GM12878 (cell line): ENCODE data around the gene CSTF2T. TPM values are rescaled to one million over a fixed set of nuclear protein-coding genes. Genes with fewer than 3 reads are reported as not detected.

Experiments
- ATAC-seq: fragments of 200-7000 bp; cut with Tn5 transposase; 3 replicates; pipeline ENCODE4 v1.9.1; 2020; ENCODE audit warnings: mild to moderate bottlenecking, moderate library complexity
- BruUV-seq: library from RNA; stranded (reverse); fragments of 400-500 nt; replicated peaks from 2 replicates; lab custom pipeline; 2021; lab: Mats Ljungman, UMichigan
- CTCF ChIA-PET: fragments of 300-600 bp; sonication (Branson Sonifier 250); formaldehyde crosslinking; extraction: SDS; loops from one replicate; lab custom pipeline; 2021; ENCODE audit warnings: inconsistent platforms; lab: Yijun Ruan, JAX
- POLR2A ChIA-PET: fragments of 350-600 bp; formaldehyde crosslinking; extraction: SDS; loops from one replicate; lab custom pipeline; 2021; ENCODE audit warnings: inconsistent platforms; lab: Charles Lee
- RAD21 ChIA-PET: fragments of 300-600 bp; sonication (Branson Sonifier 250); formaldehyde crosslinking; loops from one replicate; lab custom pipeline; 2023; ENCODE audit warnings: antibody characterized with exemption; ENCODE audit not compliant: unreplicated experiment; lab: Charles Lee
- SMC1A ChIA-PET: fragments of 300-600 bp; sonication (Branson Sonifier 250); formaldehyde crosslinking; loops from one replicate; lab custom pipeline; 2023; ENCODE audit not compliant: unreplicated experiment, uncharacterized antibody; lab: Charles Lee
- DNase-seq: peaks from one replicate; pipeline ENCODE4 v3.0.0-alpha.2; 2011; ENCODE audit warnings: low read depth, low spot score
- FAIRE-seq: peaks from 3 replicates; lab custom pipeline; 2011; peaks lifted over from hg19 to GRCh38; lab: Jason Lieb, UNC
- H2AFZ ChIP-seq: 2 replicates; pipeline ENCODE4 v1.6.0; 2011; ENCODE audit warnings: low read depth, low read length, control low read depth; ENCODE audit not compliant: control insufficient read depth
- H3K27ac ChIP-seq: 2 replicates; pipeline ENCODE4 v1.5.1; 2011; ENCODE audit warnings: control low read depth; ENCODE audit not compliant: control insufficient read depth, insufficient read depth
- H3K27me3 ChIP-seq, 2 experiments: replicated peaks in 1 of 2; 2 replicates each; pipeline versions ENCODE4 v1.6.0 to v1.6.1; 2011; ENCODE audit warnings: low read length in 1 of 2; ENCODE audit not compliant: control insufficient read depth in 2 of 2, insufficient read depth in 2 of 2
- H3K36me3 ChIP-seq, 2 experiments: 2 replicates each; pipeline ENCODE4 v1.5.1; 2011; ENCODE audit warnings: low read length in 1 of 2; ENCODE audit not compliant: control insufficient read depth in 2 of 2, insufficient read depth in 2 of 2
- H3K4me1 ChIP-seq: 2 replicates; pipeline ENCODE4 v1.6.1; 2011; ENCODE audit warnings: mild to moderate bottlenecking, low read length, moderate library complexity, mixed read lengths; ENCODE audit not compliant: control insufficient read depth, insufficient read depth
- H3K4me2 ChIP-seq: 2 replicates; pipeline ENCODE4 v1.6.0; 2011; ENCODE audit warnings: control low read depth; ENCODE audit not compliant: control insufficient read depth, insufficient read depth
- H3K4me3 ChIP-seq: fragments of 200-600 bp; sonication (generic); 2 replicates; pipeline ENCODE4 v1.5.1; 2016
- H3K79me2 ChIP-seq: 2 replicates; pipeline ENCODE4 v1.6.0; 2011; ENCODE audit warnings: low read length; ENCODE audit not compliant: control insufficient read depth, insufficient read depth
- H3K9ac ChIP-seq: 2 replicates; pipeline ENCODE4 v1.8.0; 2011; ENCODE audit warnings: low read length, control low read depth, mixed read lengths; ENCODE audit not compliant: control insufficient read depth, insufficient read depth
- H3K9me3 ChIP-seq: replicated peaks from 3 replicates; pipeline ENCODE4 v1.5.1; 2011; ENCODE audit warnings: mild to moderate bottlenecking, low read length; ENCODE audit not compliant: control insufficient read depth, insufficient read depth
- H4K20me1 ChIP-seq: 2 replicates; pipeline ENCODE4 v1.6.0; 2011; ENCODE audit not compliant: control insufficient read depth, insufficient read depth
- CBX3 ChIP-seq: fragments of 200-600 bp; sonication (generic); IDR thresholded peaks from 2 replicates; pipeline ENCODE4 v1.6.1; 2016; ENCODE audit warnings: low read depth, borderline replicate concordance
- CEBPB ChIP-seq, 2 experiments: fragments of 150-350 bp in 1 of 2; IDR thresholded peaks; 2 replicates each; pipeline ENCODE4 v1.6.1; 2012 to 2014; ENCODE audit warnings: low read depth in 2 of 2, low read length in 2 of 2, borderline replicate concordance in 1 of 2, inconsistent platforms in 1 of 2
- CHD1 ChIP-seq: IDR thresholded peaks from 2 replicates; pipeline ENCODE4 v1.6.1; 2012; ENCODE audit warnings: low read depth, low read length, improper control_type of control experiment
- CREM ChIP-seq: IDR thresholded peaks from 2 replicates; pipeline ENCODE4 v1.6.1; 2014; ENCODE audit warnings: antibody characterized with exemption, low read depth
- CUX1 ChIP-seq: IDR thresholded peaks from 2 replicates; pipeline ENCODE4 v1.6.1; 2012; ENCODE audit warnings: improper control_type of control experiment, low read depth, low read length; ENCODE audit not compliant: insufficient replicate concordance
- E4F1 ChIP-seq: fragments of 450-650 bp; IDR thresholded peaks from 2 replicates; pipeline ENCODE4 v1.6.1; 2018; ENCODE audit warnings: borderline replicate concordance, mild to moderate bottlenecking; ENCODE audit not compliant: partially characterized antibody
- EED ChIP-seq: sonication (generic); IDR thresholded peaks from 2 replicates; pipeline ENCODE4 v1.6.1; 2016; ENCODE audit warnings: antibody characterized with exemption, low read depth
- NFIC ChIP-seq: IDR thresholded peaks from 2 replicates; pipeline ENCODE4 v1.6.1; 2012; ENCODE audit warnings: low read depth, mild to moderate bottlenecking, inconsistent platforms, low read length, moderate library complexity
- PKNOX1 ChIP-seq: fragments of 450-650 bp; IDR thresholded peaks from 2 replicates; pipeline ENCODE4 v1.6.1; 2016; ENCODE audit warnings: mild to moderate bottlenecking
- RAD21 ChIP-seq: IDR thresholded peaks from 2 replicates; pipeline ENCODE4 v1.6.1; 2011; ENCODE audit warnings: mild to moderate bottlenecking, low read depth, low read length, moderate library complexity; ENCODE audit not compliant: insufficient read depth
- RELA ChIP-seq: fragments of 450-650 bp; IDR thresholded peaks from 2 replicates; pipeline ENCODE4 v1.8.0; 2014; ENCODE audit warnings: borderline replicate concordance; ENCODE audit not compliant: partially characterized antibody
- STAT1 ChIP-seq: fragments of 450-650 bp; conservative IDR thresholded peaks from 2 replicates; pipeline ENCODE4 v1.6.1; 2014; ENCODE audit warnings: antibody characterized with exemption, mild to moderate bottlenecking
- USF1 ChIP-seq: IDR thresholded peaks from 2 replicates; pipeline ENCODE4 v1.6.1; 2011; ENCODE audit warnings: borderline replicate concordance, low read depth, mild to moderate bottlenecking, moderate library complexity, mixed read lengths, low read length; ENCODE audit not compliant: insufficient read depth; ENCODE audit errors: extremely low read length
- ZSCAN29 ChIP-seq: fragments of 450-650 bp; IDR thresholded peaks from 2 replicates; pipeline ENCODE4 v1.6.1; 2017; ENCODE audit warnings: mild to moderate bottlenecking, moderate library complexity
- ZZZ3 ChIP-seq: IDR thresholded peaks from 2 replicates; pipeline ENCODE4 v1.6.1; 2011; ENCODE audit warnings: low read depth; ENCODE audit not compliant: control insufficient read depth, insufficient read length
- WGBS: methylation state at CpG from one replicate; pipeline ENCODE4 v1.1.6; 2016; ENCODE audit warnings: low lambda C conversion rate; ENCODE audit not compliant: insufficient replicate concordance, insufficient coverage; ENCODE audit errors: missing lambda C conversion rate; 5-methylcytosine and 5-hydroxymethylcytosine counted together
- in situ Hi-C: fragments of 300-500 bp; cut with MboI; formaldehyde crosslinking; loops from 9 replicates; pipeline ENCODE4 v1.14.3; 2018; ENCODE audit warnings: mixed read lengths
- intact Hi-C: fragments of 100-400 bp; cut with micrococcal nuclease; formaldehyde crosslinking; loops from one replicate; pipeline ENCODE4 v1.14.2; 2022; ENCODE audit not compliant: unreplicated experiment
- polyA plus RNA-seq, 11 experiments: library from polyadenylated mRNA; depleted of rRNA in 4 of 11; unstranded in 6 of 11; stranded (reverse) in 5 of 11; fragments of >200 nt; fragmentation: Nextera tagmentation in 4 of 11; fragmentation: Illumina TruSeq in 1 of 11; extraction: Ambion mirVana in 4 of 11; extraction: Trizol in 1 of 11; gene quantifications; 1 replicate in 1 of 11; 2 replicates in 10 of 11; pipeline versions ENCODE4 v1.2.1 to v1.2.3, GENCODE V29; 2011 to 2016; ENCODE audit warnings: inconsistent platforms in 2 of 11, missing spikeins in 2 of 11, low read depth in 1 of 11
- total RNA-seq, 4 experiments: library from RNA; depleted of rRNA in 3 of 4; stranded (reverse); fragments of >200 nt in 3 of 4; fragmentation: Illumina TruSeq in 1 of 4; extraction: Trizol in 1 of 4; gene quantifications; 2 replicates each; pipeline versions ENCODE4 v1.2.1 to v1.2.3, GENCODE V29; 2013 to 2021

CSTF2T gene
- total and polyA plus RNA-seq, 10 of the 15 experiments (the other 5 are each of a cell fraction or from before 2014, with no cell fraction given) = 6.8 to 23.8 (median 14.3) TPM

- CTCF ChIA-PET = interaction anchor here (1.5 kb wide), 1 partner anchor 15 kb away, joined by 5 read pairs; no protein-coding TSS in a partner anchor
- no peak overlapping the region for H3K4me3 ChIP-seq
- SMC1A ChIA-PET = interaction anchor here (1.5 kb wide), 1 partner anchor 10 kb away, joined by 3 read pairs; no protein-coding TSS in a partner anchor
- no peak for DNase-seq
- no peak for ATAC-seq
- intact Hi-C loops = no loop called here
- H3K9me3 ChIP-seq = no peaks in the 10 kb centered on the region
- WGBS = 16% methylated on average over 1 of the region's 1 CpG
- H3K27me3 ChIP-seq = peaks cover 0 to 2% of the 10 kb centered on the region in 2 experiments; a peak in 1 of 4 replicates
- POLR2A ChIA-PET = no interaction called here
- in situ Hi-C loops = no loop called here
- FAIRE-seq = no peak
- no peaks in the 10 kb centered on the region for H3K4me1 ChIP-seq
- H3K27ac ChIP-seq = no peak overlapping the region
- no peaks in the 10 kb centered on the region for H3K79me2 ChIP-seq
- no peak overlapping the region for H3K4me2 ChIP-seq
- RAD21 ChIA-PET = no interaction called here
- H2AFZ ChIP-seq = no peak overlapping the region
- no peaks in the 10 kb centered on the region for H4K20me1 ChIP-seq
- H3K36me3 ChIP-seq = no peaks in the 10 kb centered on the region
- H3K9ac ChIP-seq = no peak overlapping the region
- no TSS peak for BruUV-seq
- TF ChIP-seq USF1 (no peak), CBX3 (no peak), ZSCAN29 (no peak), STAT1 (no peak), RELA (no peak), CEBPB (IDR thresholded peaks at IDR 0.05; ENCODE audit: borderline replicate concordance in 1 of 2, low read depth in 2 of 2, low read length in 2 of 2) (no peak), CUX1 (no peak), EED (no peak), RAD21 (no peak), CHD1 (no peak), CREM (no peak), E4F1 (no peak), PKNOX1 (no peak), NFIC (no peak), ZZZ3 (no peak)
These were observed 44.5 kb downstream of the CSTF2T start for GRCh38 chr10:51654918-51655317.
